Sigmoid colon (tissue), 4 donors: Measurements from ENCODE around the gene CCDC187.

ENCODE experiments used
- EP300 ChIP-seq, 4 donors: sonication (generic); formaldehyde crosslinking; IDR thresholded peaks; one replicate each; pipeline ENCODE4 v1.6.1; 2017; ENCODE audit warnings: antibody characterized with exemption in 4 of 4
- POLR2A ChIP-seq, 2 donors: fragments of 450-650 bp; IDR thresholded peaks; one replicate each; pipeline ENCODE4 v1.6.1; 2016; ENCODE audit warnings: antibody characterized with exemption in 2 of 2, mild to moderate bottlenecking in 2 of 2, moderate library complexity in 2 of 2
- POLR2AphosphoS5 ChIP-seq, 4 donors: sonication (generic); formaldehyde crosslinking; IDR thresholded peaks; one replicate each; pipeline ENCODE4 v1.6.1; 2017; ENCODE audit warnings: antibody characterized with exemption in 4 of 4
- TF ChIP-seq, protein P1 (sequence below), 4 experiments: fragments of 450-650 bp in 3 of 4; fragments of 200-600 bp in 1 of 4; IDR thresholded peaks; one replicate each; pipeline ENCODE4 v1.5.1; 2016 to 2019; ENCODE audit warnings: antibody characterized with exemption in 4 of 4, mild to moderate bottlenecking in 3 of 4, moderate library complexity in 2 of 4

GRCh38 chr9:136326761-136327303, 22.9 kb upstream of the CCDC187 start:
- no peak for TF ChIP-seq POLR2A (IDR thresholded peaks at IDR 0.05)
- TF ChIP-seq, protein P1, sequence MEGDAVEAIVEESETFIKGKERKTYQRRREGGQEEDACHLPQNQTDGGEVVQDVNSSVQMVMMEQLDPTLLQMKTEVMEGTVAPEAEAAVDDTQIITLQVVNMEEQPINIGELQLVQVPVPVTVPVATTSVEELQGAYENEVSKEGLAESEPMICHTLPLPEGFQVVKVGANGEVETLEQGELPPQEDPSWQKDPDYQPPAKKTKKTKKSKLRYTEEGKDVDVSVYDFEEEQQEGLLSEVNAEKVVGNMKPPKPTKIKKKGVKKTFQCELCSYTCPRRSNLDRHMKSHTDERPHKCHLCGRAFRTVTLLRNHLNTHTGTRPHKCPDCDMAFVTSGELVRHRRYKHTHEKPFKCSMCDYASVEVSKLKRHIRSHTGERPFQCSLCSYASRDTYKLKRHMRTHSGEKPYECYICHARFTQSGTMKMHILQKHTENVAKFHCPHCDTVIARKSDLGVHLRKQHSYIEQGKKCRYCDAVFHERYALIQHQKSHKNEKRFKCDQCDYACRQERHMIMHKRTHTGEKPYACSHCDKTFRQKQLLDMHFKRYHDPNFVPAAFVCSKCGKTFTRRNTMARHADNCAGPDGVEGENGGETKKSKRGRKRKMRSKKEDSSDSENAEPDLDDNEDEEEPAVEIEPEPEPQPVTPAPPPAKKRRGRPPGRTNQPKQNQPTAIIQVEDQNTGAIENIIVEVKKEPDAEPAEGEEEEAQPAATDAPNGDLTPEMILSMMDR (IDR thresholded peaks at IDR 0.05): no peak
- no peak for TF ChIP-seq EP300 (IDR thresholded peaks at IDR 0.05)
- TF ChIP-seq POLR2AphosphoS5 (IDR thresholded peaks at IDR 0.05): no peak
